Progenitor cell of endocrine pancreas (in vitro differentiated cells): ENCODE data around the gene PIGO. TPM values are rescaled to one million over a fixed set of nuclear protein-coding genes. Genes with fewer than 3 reads are reported as not detected.

Experiments used
- DNase-seq: peaks from one replicate; pipeline ENCODE4 v3.0.0; 2021; ENCODE audit warnings: low spot score; ENCODE audit not compliant: unreplicated experiment
- H3K27ac Mint-ChIP-seq: 2 replicates; pipeline ENCODE4 v1.8.0; 2021; ENCODE audit warnings: mild to moderate bottlenecking, moderate library complexity, mixed read lengths
- H3K27me3 Mint-ChIP-seq: 2 replicates; pipeline ENCODE4 v1.8.0; 2021; ENCODE audit warnings: mixed read lengths
- H3K36me3 Mint-ChIP-seq: 2 replicates; pipeline ENCODE4 v1.8.0; 2022; ENCODE audit warnings: mixed read lengths; ENCODE audit not compliant: insufficient read depth
- H3K4me1 Mint-ChIP-seq: 2 replicates; pipeline ENCODE4 v1.8.0; 2021; ENCODE audit warnings: low read depth, mixed read lengths
- H3K4me3 Mint-ChIP-seq: 2 replicates; pipeline ENCODE4 v1.8.0; 2021; ENCODE audit warnings: low read depth, mild to moderate bottlenecking, moderate library complexity, mixed read lengths
- H3K9me3 Mint-ChIP-seq: 2 replicates; pipeline ENCODE4 v1.8.0; 2021; ENCODE audit warnings: low read depth, mixed read lengths
- total RNA-seq: library from RNA; stranded (reverse); gene quantifications from 2 replicates; pipeline ENCODE4 v1.2.1, GENCODE V29; 2021
- TF ChIP-seq, protein P1 (sequence below): fragments of 200-600 bp; sonication (generic); IDR thresholded peaks from one replicate; pipeline ENCODE4 v1.5.0; 2021; ENCODE audit warnings: antibody characterized with exemption, mild to moderate bottlenecking; ENCODE audit not compliant: unreplicated experiment

The PIGO gene
- total RNA-seq, 1 donor from 2014 or later = 27.3 TPM

DNA sequence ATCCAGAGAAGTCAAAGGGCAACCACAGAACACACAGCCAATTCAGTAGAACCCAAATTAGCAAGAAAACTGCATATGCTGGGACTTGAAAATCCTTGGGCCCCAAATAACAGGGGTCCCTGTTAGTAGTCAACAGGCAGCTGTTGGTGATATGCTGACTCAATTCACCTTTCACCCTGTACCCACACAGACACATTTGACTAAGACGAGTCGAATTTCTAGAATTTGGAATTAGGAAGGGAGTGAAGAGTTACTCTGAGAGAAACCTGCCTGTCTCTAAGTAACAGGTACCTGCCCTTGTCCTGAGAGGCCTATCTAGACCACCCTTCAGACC is 23.1 kb downstream of the PIGO start:
- peaks cover 16% of the 10 kb centered on the region for H3K36me3 Mint-ChIP-seq
- peak overlapping the region; percentile 93 for H3K4me3 Mint-ChIP-seq
- H3K27me3 Mint-ChIP-seq = no peaks in the 10 kb centered on the region
- TF ChIP-seq, protein P1, sequence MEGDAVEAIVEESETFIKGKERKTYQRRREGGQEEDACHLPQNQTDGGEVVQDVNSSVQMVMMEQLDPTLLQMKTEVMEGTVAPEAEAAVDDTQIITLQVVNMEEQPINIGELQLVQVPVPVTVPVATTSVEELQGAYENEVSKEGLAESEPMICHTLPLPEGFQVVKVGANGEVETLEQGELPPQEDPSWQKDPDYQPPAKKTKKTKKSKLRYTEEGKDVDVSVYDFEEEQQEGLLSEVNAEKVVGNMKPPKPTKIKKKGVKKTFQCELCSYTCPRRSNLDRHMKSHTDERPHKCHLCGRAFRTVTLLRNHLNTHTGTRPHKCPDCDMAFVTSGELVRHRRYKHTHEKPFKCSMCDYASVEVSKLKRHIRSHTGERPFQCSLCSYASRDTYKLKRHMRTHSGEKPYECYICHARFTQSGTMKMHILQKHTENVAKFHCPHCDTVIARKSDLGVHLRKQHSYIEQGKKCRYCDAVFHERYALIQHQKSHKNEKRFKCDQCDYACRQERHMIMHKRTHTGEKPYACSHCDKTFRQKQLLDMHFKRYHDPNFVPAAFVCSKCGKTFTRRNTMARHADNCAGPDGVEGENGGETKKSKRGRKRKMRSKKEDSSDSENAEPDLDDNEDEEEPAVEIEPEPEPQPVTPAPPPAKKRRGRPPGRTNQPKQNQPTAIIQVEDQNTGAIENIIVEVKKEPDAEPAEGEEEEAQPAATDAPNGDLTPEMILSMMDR = no peak
- H3K9me3 Mint-ChIP-seq = no peaks in the 10 kb centered on the region
- peak overlapping the region; percentile 99 for H3K27ac Mint-ChIP-seq
- H3K4me1 Mint-ChIP-seq = peaks cover 33% of the 10 kb centered on the region
- DNase-seq = no peak

DNA sequence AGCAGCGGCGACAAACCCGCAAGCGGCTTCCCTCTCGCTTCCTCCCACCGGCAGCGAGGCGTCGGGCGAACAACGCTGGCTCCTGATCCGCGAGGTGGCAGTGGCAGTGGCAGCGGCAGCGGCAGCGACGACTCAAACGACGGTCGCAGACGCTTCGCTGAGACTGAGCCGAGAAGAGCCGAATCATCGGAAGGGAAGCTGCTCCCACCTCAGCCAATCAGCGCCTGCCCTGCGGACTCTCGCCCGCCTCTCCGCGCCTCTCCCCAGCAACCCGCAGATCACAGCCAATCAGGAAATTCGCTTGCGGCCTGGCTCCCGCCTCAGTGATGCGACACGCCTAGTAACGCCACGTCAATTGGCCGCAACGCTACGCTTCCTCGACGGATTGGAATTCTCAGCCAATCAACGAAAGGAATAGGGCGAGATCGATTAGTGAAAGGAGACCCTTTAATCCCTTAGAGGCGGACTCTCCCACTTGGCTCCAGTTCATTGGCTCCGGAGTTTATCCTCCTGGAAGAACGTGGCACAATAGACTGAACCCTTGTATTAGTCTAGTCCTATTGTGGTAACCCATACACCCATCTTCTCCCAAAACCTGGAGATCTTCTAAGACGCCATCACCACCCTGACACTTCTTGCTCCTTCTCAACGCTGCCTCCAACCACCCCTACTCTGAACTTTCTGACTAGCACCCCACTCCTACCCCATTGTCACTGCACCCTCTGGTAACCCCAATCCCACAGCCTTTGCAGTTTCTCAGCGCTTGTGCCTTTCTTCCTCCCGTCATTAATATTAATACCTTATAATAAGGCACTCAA is 23.7 kb downstream of the PIGO start, which contains the start of gene VCP:
TSS of gene VCP (minus strand) at position 165 of the 818 bp plus-strand sequence. CDS start 272 bp downstream, outside the sequence.
- H3K36me3 Mint-ChIP-seq = peaks cover 20% of the 10 kb centered on the region
- TF ChIP-seq, protein P1 = no peak
- H3K27ac Mint-ChIP-seq = peak within 1 kb of the TSS; percentile 99
- H3K4me3 Mint-ChIP-seq = peak within 1 kb of the TSS; percentile 93
- H3K4me1 Mint-ChIP-seq = peaks cover 30% of the 10 kb centered on the region
- DNase-seq = peak; percentile 97
- no peaks in the 10 kb centered on the region for H3K27me3 Mint-ChIP-seq
- H3K9me3 Mint-ChIP-seq = no peaks in the 10 kb centered on the region

DNA sequence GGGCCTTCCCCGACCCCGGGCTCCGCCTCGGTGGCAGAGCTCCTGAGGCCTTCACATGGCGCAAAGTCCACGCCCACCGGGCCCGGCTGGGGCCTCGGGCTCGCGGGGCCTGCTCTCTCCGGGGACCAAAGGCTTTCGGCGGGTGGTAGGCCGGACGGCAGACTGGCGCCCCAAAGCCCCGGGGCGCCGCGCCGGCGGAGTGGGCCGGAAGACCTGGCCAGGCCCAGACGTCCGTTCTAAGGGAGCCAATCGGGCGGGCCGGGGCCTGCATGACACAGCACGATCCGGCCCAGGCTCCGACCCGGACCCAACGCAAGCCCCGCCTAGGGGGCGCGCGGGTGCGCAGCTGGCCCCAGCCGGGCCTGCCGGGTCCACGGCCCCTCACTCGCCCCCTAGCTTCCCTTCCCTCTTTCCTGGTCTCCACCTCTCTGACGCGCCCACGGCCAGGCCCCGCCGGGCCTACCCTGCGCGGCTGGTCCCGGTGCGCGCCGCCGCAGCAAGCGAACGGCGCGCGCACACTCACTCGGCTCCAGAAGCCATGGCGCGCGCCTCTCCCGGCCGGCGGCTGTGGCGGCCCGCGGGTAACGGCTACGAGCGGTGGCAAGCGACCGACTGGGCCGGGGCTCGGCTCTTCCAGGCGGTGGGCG is 24.5 kb downstream of the PIGO start:
- TF ChIP-seq, protein P1 = peak; percentile 56
- DNase-seq = peak; percentile 78
- H3K36me3 Mint-ChIP-seq = peaks cover 25% of the 10 kb centered on the region
- peaks cover 29% of the 10 kb centered on the region for H3K4me1 Mint-ChIP-seq
- H3K9me3 Mint-ChIP-seq = no peaks in the 10 kb centered on the region
- H3K27ac Mint-ChIP-seq = peak overlapping the region; percentile 99
- peak overlapping the region; percentile 93 for H3K4me3 Mint-ChIP-seq
- no peaks in the 10 kb centered on the region for H3K27me3 Mint-ChIP-seq

DNA sequence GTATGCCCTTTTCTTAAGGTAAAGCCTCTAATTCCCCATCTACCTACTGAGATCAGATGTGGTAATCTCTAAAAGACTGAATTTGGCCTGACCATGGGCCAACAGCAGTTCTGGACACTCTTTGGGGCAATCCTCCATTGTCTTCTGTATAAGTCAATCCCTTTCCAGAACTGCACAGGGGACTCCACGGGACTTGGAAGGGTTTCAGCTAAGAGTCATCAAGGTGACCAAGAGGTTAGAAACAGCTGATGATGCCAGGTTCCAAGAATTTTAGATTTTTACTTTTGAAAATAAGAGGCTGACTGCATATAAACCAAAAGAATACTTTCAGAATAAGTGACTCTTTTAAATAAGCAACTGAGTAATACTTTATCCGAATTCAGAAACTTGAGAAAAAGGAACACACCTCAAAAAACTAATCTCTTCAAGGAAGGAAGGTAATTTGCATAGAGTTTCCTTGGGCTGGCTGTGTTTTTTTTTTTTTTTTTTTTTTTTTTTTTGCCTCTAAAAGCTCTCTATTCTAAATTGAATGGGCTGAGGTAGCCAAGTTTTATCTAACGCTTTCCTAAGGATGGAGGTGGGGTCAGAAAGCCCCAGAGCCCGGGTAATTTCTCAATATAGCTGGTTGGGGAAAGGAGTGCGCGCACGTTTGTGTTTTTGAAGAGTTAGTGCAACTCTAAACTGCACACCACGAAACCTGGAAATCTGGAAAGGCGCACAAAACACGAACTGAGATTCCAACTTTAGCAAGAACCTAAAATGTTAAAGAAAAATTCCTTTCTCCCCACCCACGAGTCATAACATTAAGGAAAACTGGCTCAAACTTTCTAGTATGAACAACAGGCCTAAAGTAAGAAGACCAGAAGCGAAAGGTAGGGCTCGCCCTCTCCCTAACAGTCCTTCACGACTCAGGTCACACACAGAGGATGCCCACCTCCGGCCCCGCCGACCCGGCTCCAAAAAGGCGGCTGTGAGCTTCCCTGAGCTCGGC is 25.3 kb downstream of the PIGO start:
- Mint-ChIP-seq H3K27ac (peak overlapping the region; percentile 96), H3K36me3 (peaks cover 29% of the 10 kb centered on the region)
- TF ChIP-seq, protein P1 = no peak

DNA sequence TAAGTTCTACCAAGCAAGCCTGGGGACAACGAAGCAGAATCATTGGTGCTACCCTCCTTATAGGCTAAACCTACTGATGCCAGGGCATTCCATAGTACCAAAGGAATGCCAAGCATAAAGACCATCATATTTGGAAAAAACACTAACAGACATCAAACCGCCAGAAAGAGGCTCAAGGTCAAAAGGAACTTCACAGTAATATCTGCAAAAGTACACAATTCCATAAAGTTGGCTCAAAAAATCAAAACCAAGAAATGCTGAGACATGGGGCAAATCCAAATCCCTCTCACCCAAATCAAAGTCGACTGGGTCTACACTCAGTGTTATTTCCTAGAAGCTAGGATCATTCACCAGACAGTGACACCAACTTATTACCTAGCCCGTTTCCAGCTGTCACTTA is 27.4 kb downstream of the PIGO start:
- TF ChIP-seq, protein P1 = no peak

More for the DNA sequence above, 25.3 kb downstream of the PIGO start:
- H3K4me1 Mint-ChIP-seq = peaks cover 29% of the 10 kb centered on the region
- no peaks in the 10 kb centered on the region for H3K27me3 Mint-ChIP-seq
- DNase-seq = no peak
- no peaks in the 10 kb centered on the region for H3K9me3 Mint-ChIP-seq
- peak overlapping the region; percentile 93 for H3K4me3 Mint-ChIP-seq

More for the DNA sequence above, 27.4 kb downstream of the PIGO start:
- peak overlapping the region; percentile 51 for H3K4me3 Mint-ChIP-seq
- peaks cover 33% of the 10 kb centered on the region for H3K36me3 Mint-ChIP-seq
- DNase-seq = no peak
- H3K27ac Mint-ChIP-seq = peak overlapping the region; percentile 65
- no peaks in the 10 kb centered on the region for H3K9me3 Mint-ChIP-seq
- H3K4me1 Mint-ChIP-seq = peaks cover 29% of the 10 kb centered on the region
- H3K27me3 Mint-ChIP-seq = no peaks in the 10 kb centered on the region
